Type B pancreatic cell (in vitro differentiated cells): ENCODE results near the gene PPP2R5B. TPM values are rescaled to one million over a fixed set of nuclear protein-coding genes. Genes with fewer than 3 reads are reported as not detected.

Experiments used
- DNase-seq: peaks from one replicate; pipeline ENCODE4 v3.0.0; 2021; ENCODE audit warnings: mixed read lengths; ENCODE audit not compliant: unreplicated experiment; ENCODE audit errors: extremely low spot score
- H3K27ac Mint-ChIP-seq: 2 replicates; pipeline ENCODE4 v1.8.0; 2021; ENCODE audit warnings: mild to moderate bottlenecking, mixed read lengths
- H3K27me3 Mint-ChIP-seq: 2 replicates; pipeline ENCODE4 v1.8.0; 2021; ENCODE audit warnings: mixed read lengths
- H3K36me3 Mint-ChIP-seq: 2 replicates; pipeline ENCODE4 v1.8.0; 2021; ENCODE audit warnings: mixed read lengths
- H3K4me1 Mint-ChIP-seq: one replicate; pipeline ENCODE4 v1.8.0; 2021; ENCODE audit warnings: mixed read lengths; ENCODE audit not compliant: unreplicated experiment
- H3K4me3 Mint-ChIP-seq: 2 replicates; pipeline ENCODE4 v1.8.0; 2021; ENCODE audit warnings: mild to moderate bottlenecking, mixed read lengths
- H3K9me3 Mint-ChIP-seq: 2 replicates; pipeline ENCODE4 v1.8.0; 2021; ENCODE audit warnings: mixed read lengths
- total RNA-seq: library from RNA; stranded (reverse); gene quantifications from 2 replicates; pipeline ENCODE4 v1.2.1, GENCODE V29; 2021; ENCODE audit warnings: low replicate concordance
- TF ChIP-seq, protein P1 (sequence below): fragments of 200-600 bp; sonication (generic); conservative IDR thresholded peaks from 2 replicates; pipeline ENCODE4 v1.5.0; 2021; ENCODE audit warnings: antibody characterized with exemption, mild to moderate bottlenecking

Gene PPP2R5B
- total RNA-seq, 1 donor from 2014 or later: 19.4 TPM

GRCh38 chr11:64890522-64890939 is 34.0 kb upstream of the PPP2R5B start:
- Mint-ChIP-seq H3K36me3 (no peaks in the 10 kb centered on the region), H3K9me3 (no peaks in the 10 kb centered on the region), H3K27ac (peak overlapping the region; percentile 89), H3K27me3 (no peaks in the 10 kb centered on the region), H3K4me1 (peaks cover 23% of the 10 kb centered on the region), H3K4me3 (peak overlapping the region; percentile 63)
- TF ChIP-seq, protein P1, sequence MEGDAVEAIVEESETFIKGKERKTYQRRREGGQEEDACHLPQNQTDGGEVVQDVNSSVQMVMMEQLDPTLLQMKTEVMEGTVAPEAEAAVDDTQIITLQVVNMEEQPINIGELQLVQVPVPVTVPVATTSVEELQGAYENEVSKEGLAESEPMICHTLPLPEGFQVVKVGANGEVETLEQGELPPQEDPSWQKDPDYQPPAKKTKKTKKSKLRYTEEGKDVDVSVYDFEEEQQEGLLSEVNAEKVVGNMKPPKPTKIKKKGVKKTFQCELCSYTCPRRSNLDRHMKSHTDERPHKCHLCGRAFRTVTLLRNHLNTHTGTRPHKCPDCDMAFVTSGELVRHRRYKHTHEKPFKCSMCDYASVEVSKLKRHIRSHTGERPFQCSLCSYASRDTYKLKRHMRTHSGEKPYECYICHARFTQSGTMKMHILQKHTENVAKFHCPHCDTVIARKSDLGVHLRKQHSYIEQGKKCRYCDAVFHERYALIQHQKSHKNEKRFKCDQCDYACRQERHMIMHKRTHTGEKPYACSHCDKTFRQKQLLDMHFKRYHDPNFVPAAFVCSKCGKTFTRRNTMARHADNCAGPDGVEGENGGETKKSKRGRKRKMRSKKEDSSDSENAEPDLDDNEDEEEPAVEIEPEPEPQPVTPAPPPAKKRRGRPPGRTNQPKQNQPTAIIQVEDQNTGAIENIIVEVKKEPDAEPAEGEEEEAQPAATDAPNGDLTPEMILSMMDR: no peak
- DNase-seq: no peak

GRCh38 chr11:64891215-64891848 is 33.2 kb upstream of the PPP2R5B start:
- TF ChIP-seq, protein P1: no peak
- H3K9me3 Mint-ChIP-seq: no peaks in the 10 kb centered on the region
- H3K27me3 Mint-ChIP-seq: no peaks in the 10 kb centered on the region
- peak overlapping the region; percentile 80 for H3K4me3 Mint-ChIP-seq
- H3K27ac Mint-ChIP-seq: peak overlapping the region; percentile 89
- no peaks in the 10 kb centered on the region for H3K36me3 Mint-ChIP-seq
- DNase-seq: no peak
- peaks cover 17% of the 10 kb centered on the region for H3K4me1 Mint-ChIP-seq

DNA sequence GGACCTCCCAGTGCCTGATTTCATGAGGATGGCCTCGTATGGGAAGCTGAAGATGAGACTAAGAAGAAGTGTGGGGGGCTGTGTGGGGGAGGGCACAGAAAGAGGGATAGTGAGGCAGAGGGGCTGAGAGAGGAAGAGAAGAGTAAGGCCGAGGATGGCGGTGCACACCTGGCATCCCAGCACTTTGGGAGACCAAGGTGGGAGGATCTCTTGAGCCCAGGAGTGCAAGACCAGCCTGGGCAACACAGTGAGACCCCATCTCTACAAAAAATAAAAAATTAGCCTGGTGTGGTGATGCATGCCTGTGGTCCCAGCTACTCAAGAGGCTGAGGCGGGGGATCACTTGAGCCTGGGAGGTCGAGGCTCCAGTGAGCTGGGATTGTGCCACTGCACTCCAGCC is 32.6 kb upstream of the PPP2R5B start:
- H3K27ac Mint-ChIP-seq: peak overlapping the region; percentile 89
- H3K36me3 Mint-ChIP-seq: no peaks in the 10 kb centered on the region
- no peak for DNase-seq
- H3K4me3 Mint-ChIP-seq: peak overlapping the region; percentile 80
- no peaks in the 10 kb centered on the region for H3K27me3 Mint-ChIP-seq
- TF ChIP-seq, protein P1: no peak
- peaks cover 17% of the 10 kb centered on the region for H3K4me1 Mint-ChIP-seq
- H3K9me3 Mint-ChIP-seq: no peaks in the 10 kb centered on the region

DNA sequence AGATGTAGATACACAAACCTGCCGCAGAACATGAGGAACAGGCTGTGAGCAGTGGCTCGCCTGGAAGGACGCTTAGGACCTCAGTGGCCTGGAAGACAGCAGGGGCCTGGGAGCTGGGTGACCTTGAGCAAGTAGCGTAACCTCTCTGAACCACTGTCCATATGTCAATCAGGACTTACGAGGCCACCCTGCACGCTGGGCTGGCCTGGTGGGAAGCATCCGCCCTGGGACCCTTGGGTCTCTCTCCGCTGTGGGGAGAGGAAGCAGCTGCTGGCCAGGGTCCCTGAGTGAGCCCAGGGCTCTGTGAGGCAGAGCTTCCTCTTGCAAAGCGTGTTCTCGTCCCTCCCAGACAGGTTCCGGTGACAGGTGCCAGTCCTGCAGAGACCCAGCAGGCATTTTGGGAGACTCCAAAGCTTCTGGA is 32.1 kb upstream of the PPP2R5B start:
- no peaks in the 10 kb centered on the region for H3K27me3 Mint-ChIP-seq
- H3K4me1 Mint-ChIP-seq: peaks cover 14% of the 10 kb centered on the region
- no peak for DNase-seq
- no peaks in the 10 kb centered on the region for H3K36me3 Mint-ChIP-seq
- H3K4me3 Mint-ChIP-seq: peak overlapping the region; percentile 80
- H3K27ac Mint-ChIP-seq: peak overlapping the region; percentile 89
- no peaks in the 10 kb centered on the region for H3K9me3 Mint-ChIP-seq
- TF ChIP-seq, protein P1: no peak

- DNase-seq: no peak
- Mint-ChIP-seq H3K9me3 (no peaks in the 10 kb centered on the region), H3K27ac (no peak overlapping the region), H3K4me3 (peak overlapping the region; percentile 49), H3K36me3 (no peaks in the 10 kb centered on the region), H3K27me3 (no peaks in the 10 kb centered on the region), H3K4me1 (peaks cover 12% of the 10 kb centered on the region)
- TF ChIP-seq, protein P1: no peak
Observed at GRCh38 chr11:64892838-64893193, 31.7 kb upstream of the PPP2R5B start.
